IMR-90 (cell line): ENCODE measurements around the gene C2orf69. TPM values are rescaled to one million over a fixed set of nuclear protein-coding genes. Genes with fewer than 3 reads are reported as not detected.
"Not testable (repeated sequence)": the region's sequence is repeated elsewhere in the genome, so short reads cannot be mapped to it uniquely, and the experiment has no call there.

Experiments
- ATAC-seq: fragments of 200-7000 bp; cut with Tn5 transposase; 2 replicates; pipeline ENCODE4 v1.9.1; 2020; ENCODE audit warnings: low read depth, mild to moderate bottlenecking, moderate library complexity
- BruUV-seq: library from RNA; stranded (reverse); fragments of 400-500 nt; replicated peaks from 2 replicates; lab custom pipeline; 2021; lab: Mats Ljungman, UMichigan
- CTCF ChIA-PET: fragments of 300-600 bp; formaldehyde crosslinking; extraction: SDS; loops from one replicate; lab custom pipeline; 2021; ENCODE audit warnings: antibody characterized with exemption; lab: Yijun Ruan, JAX
- POLR2A ChIA-PET: fragments of 300-600 bp; sonication (Branson Sonifier 250); formaldehyde crosslinking; loops from one replicate; lab custom pipeline; 2022; ENCODE audit warnings: antibody characterized with exemption; ENCODE audit not compliant: unreplicated experiment; lab: Charles Lee
- DNase-seq: peaks from one replicate; pipeline ENCODE4 v3.0.0; 2013
- H2AFZ ChIP-seq: replicated peaks from 2 replicates; pipeline ENCODE3; 2013; ENCODE audit warnings: low read length, mild to moderate bottlenecking; ENCODE audit not compliant: poor library complexity
- H2AK5ac ChIP-seq: 2 replicates; pipeline ENCODE4 v1.6.1; 2013; ENCODE audit warnings: low read depth, low read length, inconsistent platforms
- H2AK9ac ChIP-seq: replicated peaks from 2 replicates; pipeline ENCODE3; 2013; ENCODE audit warnings: mild to moderate bottlenecking, low read depth, low read length, moderate library complexity; ENCODE audit not compliant: poor library complexity
- H2BK120ac ChIP-seq: 2 replicates; pipeline ENCODE4 v1.6.1; 2013; ENCODE audit warnings: low read depth, low read length, inconsistent platforms
- H2BK15ac ChIP-seq: 3 replicates; pipeline ENCODE4 v1.6.1; 2013; ENCODE audit warnings: low read depth, low read length, inconsistent platforms
- H2BK20ac ChIP-seq: 2 replicates; pipeline ENCODE4 v1.6.1; 2013; ENCODE audit warnings: low read depth, mild to moderate bottlenecking, inconsistent platforms, low read length, moderate library complexity
- H2BK5ac ChIP-seq: 2 replicates; pipeline ENCODE4 v1.6.1; 2013; ENCODE audit warnings: mild to moderate bottlenecking, low read depth, low read length, inconsistent platforms; ENCODE audit not compliant: poor library complexity, severe bottlenecking
- H3K14ac ChIP-seq: replicated peaks from 2 replicates; pipeline ENCODE4 v1.6.1; 2013; ENCODE audit warnings: low read depth, low read length, inconsistent platforms
- H3K18ac ChIP-seq: 2 replicates; pipeline ENCODE4 v1.6.1; 2013; ENCODE audit warnings: low read depth, low read length, control low read depth
- H3K23ac ChIP-seq: 2 replicates; pipeline ENCODE4 v1.6.1; 2013; ENCODE audit warnings: low read depth, low read length, inconsistent platforms
- H3K27ac ChIP-seq: 2 replicates; pipeline ENCODE4 v1.5.1; 2013; ENCODE audit warnings: mild to moderate bottlenecking, control low read depth, low read length; ENCODE audit not compliant: insufficient read depth
- H3K27me3 ChIP-seq: 2 replicates; pipeline ENCODE4 v1.6.1; 2013; ENCODE audit warnings: low read length; ENCODE audit not compliant: control insufficient read depth, insufficient read depth
- H3K36me3 ChIP-seq: 2 replicates; pipeline ENCODE4 v1.6.1; 2013; ENCODE audit warnings: low read length, mixed read lengths; ENCODE audit not compliant: control insufficient read depth, insufficient read depth
- H3K4ac ChIP-seq: 2 replicates; pipeline ENCODE4 v1.6.1; 2013; ENCODE audit warnings: low read depth, low read length, inconsistent platforms
- H3K4me1 ChIP-seq: 2 replicates; pipeline ENCODE4 v1.6.1; 2013; ENCODE audit warnings: low read length, mixed read lengths; ENCODE audit not compliant: control insufficient read depth, insufficient read depth
- H3K4me2 ChIP-seq: 2 replicates; pipeline ENCODE4 v1.6.1; 2013; ENCODE audit warnings: low read depth, mild to moderate bottlenecking, control low read depth, low read length, moderate library complexity
- H3K4me3 ChIP-seq: 2 replicates; pipeline ENCODE4 v1.5.1; 2013; ENCODE audit warnings: low read depth, mild to moderate bottlenecking, control low read depth, low read length, moderate library complexity; ENCODE audit not compliant: insufficient read depth
- H3K56ac ChIP-seq: 2 replicates; pipeline ENCODE4 v1.6.1; 2013; ENCODE audit warnings: low read length, inconsistent platforms; ENCODE audit not compliant: insufficient read depth; ENCODE audit errors: extremely low read depth
- H3K79me1 ChIP-seq, 2 experiments: 2 replicates each; pipeline ENCODE4 v1.6.1; 2013; ENCODE audit warnings: low read length in 2 of 2, inconsistent platforms in 1 of 2, low read depth in 1 of 2
- H3K9ac ChIP-seq: 2 replicates; pipeline ENCODE4 v1.6.1; 2013; ENCODE audit warnings: low read depth, low read length, control low read depth
- H3K9me1 ChIP-seq: 2 replicates; pipeline ENCODE4 v1.6.1; 2013; ENCODE audit warnings: low read length, inconsistent platforms; ENCODE audit not compliant: insufficient read depth
- H3K9me3 ChIP-seq: 2 replicates; pipeline ENCODE4 v1.6.1; 2013; ENCODE audit warnings: low read length; ENCODE audit not compliant: control insufficient read depth, insufficient read depth
- H4K20me1 ChIP-seq: 2 replicates; pipeline ENCODE4 v1.6.1; 2013; ENCODE audit warnings: low read length, inconsistent platforms; ENCODE audit not compliant: insufficient read depth
- H4K5ac ChIP-seq: 2 replicates; pipeline ENCODE4 v1.6.1; 2013; ENCODE audit warnings: mild to moderate bottlenecking, low read depth, low read length, control low read depth
- H4K8ac ChIP-seq, 2 experiments: 2 replicates each; pipeline ENCODE4 v1.6.1; 2013; ENCODE audit warnings: low read depth in 2 of 2, low read length in 2 of 2, control low read depth in 1 of 2, inconsistent platforms in 1 of 2
- H4K91ac ChIP-seq: 2 replicates; pipeline ENCODE4 v1.6.1; 2013; ENCODE audit warnings: low read depth, low read length, inconsistent platforms; ENCODE audit not compliant: insufficient read depth
- MXI1 ChIP-seq: IDR thresholded peaks from 2 replicates; pipeline ENCODE4 v1.6.1; 2012; ENCODE audit warnings: low read depth, mild to moderate bottlenecking, low read length, moderate library complexity, borderline replicate concordance
- POLR2A ChIP-seq: IDR thresholded peaks from 2 replicates; pipeline ENCODE4 v1.6.1; 2012; ENCODE audit warnings: mild to moderate bottlenecking, low read depth, low read length
- SMC3 ChIP-seq: fragments of 150-350 bp; IDR thresholded peaks from 2 replicates; pipeline ENCODE4 v1.6.1; 2016; ENCODE audit warnings: low read depth, mild to moderate bottlenecking, antibody characterized with exemption, low read length, moderate library complexity
- WGBS, 2 experiments: methylation state at CpG; one replicate each; pipeline versions ENCODE4 v1.1.5 to v1.1.7; 2013; ENCODE audit warnings: missing lambda C conversion rate in 2 of 2; ENCODE audit not compliant: insufficient read length in 1 of 2; ENCODE audit errors: extremely low coverage in 2 of 2; 5-methylcytosine and 5-hydroxymethylcytosine counted together
- dilution Hi-C: fragments of 300-500 bp; cut with HindIII; formaldehyde crosslinking; loops from one replicate; pipeline ENCODE4 v1.14.3; 2018; ENCODE audit warnings: low sequenced_read_pairs; ENCODE audit not compliant: unreplicated experiment
- in situ Hi-C: fragments of 300-500 bp; cut with MboI; formaldehyde crosslinking; loops from 3 replicates; pipeline ENCODE4 v1.14.3; 2019; ENCODE audit warnings: low sequenced_read_pairs, inconsistent platforms, mixed read lengths
- intact Hi-C: fragments of 100-400 bp; cut with micrococcal nuclease; formaldehyde crosslinking; loops from 2 replicates; pipeline ENCODE4 v1.10.0; 2022
- polyA plus RNA-seq, 3 experiments: library from polyadenylated mRNA; depleted of rRNA; stranded (reverse); fragments of >200 nt; gene quantifications; 2 replicates each; pipeline ENCODE4 v1.2.3, GENCODE V29; 2012; ENCODE audit warnings: low replicate concordance in 1 of 3
- total RNA-seq: library from RNA; depleted of rRNA; stranded (reverse); fragments of >200 nt; gene quantifications from 2 replicates; pipeline ENCODE4 v1.2.3, GENCODE V29; 2012

Gene C2orf69
- total and polyA plus RNA-seq, 2 of the 4 experiments (the other 2 are of a cell fraction): 3.1 to 4.7 TPM

GRCh38 chr2:199911877-199912161, 726 bp downstream of the C2orf69 start (continued):
- TF ChIP-seq POLR2A (no peak), MXI1 (no peak), SMC3 (no peak)

GRCh38 chr2:199912553-199913114, 1.5 kb downstream of the C2orf69 start:
- H3K9me1 ChIP-seq, H4K91ac ChIP-seq, DNase-seq, H3K56ac ChIP-seq, POLR2A ChIA-PET, intact Hi-C loops, H2BK20ac ChIP-seq, H2BK5ac ChIP-seq, H3K4me1 ChIP-seq, CTCF ChIA-PET, H3K9me3 ChIP-seq, H4K5ac ChIP-seq, H3K27me3 ChIP-seq, H2BK120ac ChIP-seq, H2BK15ac ChIP-seq, dilution Hi-C loops, H3K4ac ChIP-seq, H3K36me3 ChIP-seq, ATAC-seq, H3K27ac ChIP-seq, H3K23ac ChIP-seq, H2AK5ac ChIP-seq, H2AFZ ChIP-seq, H2AK9ac ChIP-seq, in situ Hi-C loops, H4K8ac ChIP-seq, H3K14ac ChIP-seq, H3K18ac ChIP-seq: not testable (repeated sequence)
- peaks cover 19% of the 10 kb centered on the region; the same call in 1 of the 2 replicates for H4K20me1 ChIP-seq
- WGBS, 2 experiments: 100% methylated on average over 4 of the region's 12 CpGs; no CpG with 5 or more reads in 1 of the 2 experiments
- peak overlapping the region; percentile 87; the same call in 1 of the 2 replicates for H3K9ac ChIP-seq
- H3K4me3 ChIP-seq: peak overlapping the region; percentile 80
- peak overlapping the region; percentile 76 for H3K4me2 ChIP-seq
- peaks cover 8 to 22% of the 10 kb centered on the region in 2 experiments for H3K79me1 ChIP-seq
- TSS peak; percentile 31 for BruUV-seq
